BE2C (cell line): Measurements from ENCODE around the gene NHSL2.
A peak's percentile ranks its signal among the peaks of the same experiment; 100 is the strongest.

ENCODE experiments used
- DNase-seq: peaks from one replicate; pipeline ENCODE4 v3.0.0-alpha.2; 2020
- H3K27me3 ChIP-seq: fragments of 250-450 bp; sonication (Bioruptor Pico); 2 replicates; pipeline ENCODE4 v1.5.1; 2020; ENCODE audit warnings: mild to moderate bottlenecking
- H3K36me3 ChIP-seq: fragments of 250-450 bp; sonication (Bioruptor Pico); 2 replicates; pipeline ENCODE4 v1.5.1; 2020; ENCODE audit warnings: mild to moderate bottlenecking
- H3K4me1 ChIP-seq: fragments of 250-450 bp; sonication (Bioruptor Pico); 2 replicates; pipeline ENCODE4 v1.5.1; 2020
- H3K4me3 ChIP-seq: 2 replicates; pipeline ENCODE4 v1.5.1; 2011; ENCODE audit warnings: low read depth, low read length
- H3K9me3 ChIP-seq: fragments of 250-450 bp; sonication (Bioruptor Pico); 2 replicates; pipeline ENCODE4 v1.5.1; 2020
- CTCF ChIP-seq: IDR thresholded peaks from 2 replicates; pipeline ENCODE4 v1.5.1; 2012; ENCODE audit warnings: mild to moderate bottlenecking, low read depth, low read length

NHSL2 gene

GRCh38 chrX:72060196-72060920 lies 149.7 kb downstream of the NHSL2 start:
- H3K9me3 ChIP-seq, result no peaks in the 10 kb centered on the region
- H3K36me3 ChIP-seq, result no peaks in the 10 kb centered on the region
- no peaks in the 10 kb centered on the region; the same call in 1 of the 2 replicates for H3K4me1 ChIP-seq
- peak; percentile 15; the same call in 1 of the 2 replicates for TF ChIP-seq CTCF
- H3K4me3 ChIP-seq, result no peak overlapping the region
- DNase-seq, result peak; percentile 69
- H3K27me3 ChIP-seq, result no peaks in the 10 kb centered on the region

GRCh38 chrX:72060921-72061490 lies 150.4 kb downstream of the NHSL2 start:
- Histone ChIP-seq H3K4me1 (no peaks in the 10 kb centered on the region; the same call in 1 of the 2 replicates), H3K36me3 (no peaks in the 10 kb centered on the region), H3K27me3 (no peaks in the 10 kb centered on the region), H3K9me3 (no peaks in the 10 kb centered on the region), H3K4me3 (no peak overlapping the region)
- no peak for TF ChIP-seq CTCF
- no peak for DNase-seq

- Histone ChIP-seq H3K4me3 (no peak overlapping the region), H3K4me1 (no peaks in the 10 kb centered on the region; the same call in 1 of the 2 replicates), H3K27me3 (no peaks in the 10 kb centered on the region), H3K9me3 (no peaks in the 10 kb centered on the region), H3K36me3 (no peaks in the 10 kb centered on the region)
- no peak for TF ChIP-seq CTCF
- DNase-seq, result no peak
Measured at GRCh38 chrX:72062916-72063315, 152.3 kb downstream of the NHSL2 start.

GRCh38 chrX:72069350-72070160 lies 158.9 kb downstream of the NHSL2 start:
- Histone ChIP-seq H3K36me3 (no peaks in the 10 kb centered on the region; the same call in 1 of the 2 replicates), H3K4me3 (peak overlapping the region; percentile 62), H3K4me1 (peaks cover 11% of the 10 kb centered on the region; the same call in 1 of the 2 replicates), H3K9me3 (no peaks in the 10 kb centered on the region), H3K27me3 (no peaks in the 10 kb centered on the region)
- peak; percentile 26 for DNase-seq
- no peak for TF ChIP-seq CTCF

- Histone ChIP-seq H3K4me3 (peak overlapping the region; percentile 62), H3K9me3 (no peaks in the 10 kb centered on the region), H3K4me1 (peaks cover 11% of the 10 kb centered on the region; the same call in 1 of the 2 replicates), H3K36me3 (no peaks in the 10 kb centered on the region; the same call in 1 of the 2 replicates), H3K27me3 (no peaks in the 10 kb centered on the region)
- no peak for TF ChIP-seq CTCF
- no peak for DNase-seq
Measured at GRCh38 chrX:72071213-72071612, 160.6 kb downstream of the NHSL2 start.
